WTC11 (cell line): ENCODE results near the gene ZNF283.

Experiments used
- CTCF ChIP-seq: fragments of 200-600 bp; IDR thresholded peaks from 2 replicates; pipeline ENCODE4 v1.8.0; 2022; ENCODE audit warnings: antibody characterized with exemption
- ZNF263 ChIP-seq: sonication (generic); formaldehyde crosslinking; IDR thresholded peaks from 2 replicates; pipeline ENCODE4 v1.8.1; 2022; ENCODE audit warnings: low read depth, mild to moderate bottlenecking, moderate library complexity, missing genetic modification reagents

GRCh38 chr19:43848821-43849220 is 21.7 kb downstream of the ZNF283 start:
- no peak for TF ChIP-seq CTCF
- no peak for TF ChIP-seq ZNF263 (CRISPR knock-in tag)
